Activated CD4-positive, alpha-beta memory T cell treated with anti-CD3 and anti-CD28 coated beads for 36 hours (primary cell): ENCODE measurements around the gene FARP1. TPM values are rescaled to one million over a fixed set of nuclear protein-coding genes. Genes with fewer than 3 reads are reported as not detected.

Experiments used
- CTCF ChIA-PET: fragments of 350-600 bp; sonication (Branson Sonifier 250); formaldehyde crosslinking; loops from one replicate; lab custom pipeline; 2021; ENCODE audit warnings: antibody characterized with exemption, inconsistent platforms; lab: Charles Lee
- POLR2A ChIA-PET: fragments of 350-600 bp; sonication (Branson Sonifier 250); formaldehyde crosslinking; loops from one replicate; lab custom pipeline; 2021; ENCODE audit warnings: antibody characterized with exemption; lab: Charles Lee
- DNase-seq: peaks from one replicate; pipeline ENCODE4 v3.0.0-alpha.2; 2020
- H3K27ac Mint-ChIP-seq: one replicate; pipeline ENCODE4 v1.8.0; 2021; ENCODE audit warnings: mixed read lengths
- H3K27me3 Mint-ChIP-seq: one replicate; pipeline ENCODE4 v1.8.0; 2021; ENCODE audit warnings: mixed read lengths
- H3K36me3 Mint-ChIP-seq: one replicate; pipeline ENCODE4 v1.8.0; 2021; ENCODE audit warnings: mixed read lengths
- H3K4me1 Mint-ChIP-seq: one replicate; pipeline ENCODE4 v1.8.0; 2021; ENCODE audit warnings: low read depth, mixed read lengths
- H3K4me3 Mint-ChIP-seq: one replicate; pipeline ENCODE4 v1.8.0; 2021; ENCODE audit warnings: mild to moderate bottlenecking, mixed read lengths
- H3K9me3 Mint-ChIP-seq: one replicate; pipeline ENCODE4 v1.8.0; 2021; ENCODE audit warnings: mixed read lengths
- intact Hi-C: fragments of 100-400 bp; cut with micrococcal nuclease; formaldehyde crosslinking; loops from one replicate; pipeline ENCODE4 v1.15.1; 2023
- total RNA-seq, 2 experiments: library from RNA; stranded (reverse); gene quantifications; one replicate each; pipeline ENCODE4 v1.2.3, GENCODE V29; 2021

The FARP1 gene
- total RNA-seq, 2 experiments from 2014 or later: 0.56 to 0.64 TPM

GRCh38 chr13:98309569-98310335, 166.9 kb downstream of the FARP1 start:
- ChIA-PET POLR2A (no interaction called here), CTCF (no interaction called here)
- intact Hi-C loops: no loop called here
- Mint-ChIP-seq H3K4me3 (no peak overlapping the region), H3K36me3 (no peaks in the 10 kb centered on the region), H3K9me3 (no peaks in the 10 kb centered on the region), H3K27ac (no peak overlapping the region), H3K4me1 (no peaks in the 10 kb centered on the region), H3K27me3 (no peaks in the 10 kb centered on the region)
- DNase-seq: no peak

- H3K4me1 Mint-ChIP-seq: no peaks in the 10 kb centered on the region
- no peaks in the 10 kb centered on the region for H3K27me3 Mint-ChIP-seq
- intact Hi-C loops: no loop called here
- H3K27ac Mint-ChIP-seq: no peak overlapping the region
- no peak for DNase-seq
- ChIA-PET CTCF (no interaction called here), POLR2A (no interaction called here)
- H3K4me3 Mint-ChIP-seq: no peak overlapping the region
- no peaks in the 10 kb centered on the region for H3K36me3 Mint-ChIP-seq
- H3K9me3 Mint-ChIP-seq: no peaks in the 10 kb centered on the region
These were observed 167.7 kb downstream of the FARP1 start for GRCh38 chr13:98310485-98311199.

GRCh38 chr13:98311200-98311548, 168.3 kb downstream of the FARP1 start:
- ChIA-PET POLR2A (no interaction called here), CTCF (no interaction called here)
- Mint-ChIP-seq H3K27me3 (no peaks in the 10 kb centered on the region), H3K4me1 (no peaks in the 10 kb centered on the region), H3K36me3 (no peaks in the 10 kb centered on the region), H3K4me3 (no peak overlapping the region), H3K27ac (no peak overlapping the region), H3K9me3 (no peaks in the 10 kb centered on the region)
- intact Hi-C loops: no loop called here
- DNase-seq: no peak

GRCh38 chr13:98312606-98313005, 169.7 kb downstream of the FARP1 start:
- Mint-ChIP-seq H3K27ac (no peak overlapping the region), H3K4me1 (no peaks in the 10 kb centered on the region), H3K9me3 (no peaks in the 10 kb centered on the region), H3K36me3 (no peaks in the 10 kb centered on the region), H3K4me3 (no peak overlapping the region), H3K27me3 (no peaks in the 10 kb centered on the region)
- DNase-seq: no peak
- intact Hi-C loops: no loop called here
- CTCF ChIA-PET: interaction anchor here (0.7 kb wide), 1 partner anchor 59 kb away, joined by 4 read pairs; no protein-coding TSS in a partner anchor
- POLR2A ChIA-PET: no interaction called here

- Mint-ChIP-seq H3K9me3 (no peaks in the 10 kb centered on the region), H3K27ac (no peak overlapping the region), H3K4me1 (no peaks in the 10 kb centered on the region), H3K36me3 (no peaks in the 10 kb centered on the region), H3K4me3 (no peak overlapping the region), H3K27me3 (no peaks in the 10 kb centered on the region)
- CTCF ChIA-PET: interaction anchor here (0.7 kb wide), 1 partner anchor 60 kb away, joined by 4 read pairs; no protein-coding TSS in a partner anchor
- POLR2A ChIA-PET: no interaction called here
- intact Hi-C loops: no loop called here
- no peak for DNase-seq
These were observed 170.4 kb downstream of the FARP1 start for GRCh38 chr13:98313023-98313921.

- H3K4me1 Mint-ChIP-seq: no peaks in the 10 kb centered on the region
- no peaks in the 10 kb centered on the region for H3K9me3 Mint-ChIP-seq
- ChIA-PET POLR2A (no interaction called here), CTCF (no interaction called here)
- DNase-seq: no peak
- no peak overlapping the region for H3K27ac Mint-ChIP-seq
- intact Hi-C loops: no loop called here
- H3K27me3 Mint-ChIP-seq: peaks cover 2% of the 10 kb centered on the region
- H3K36me3 Mint-ChIP-seq: no peaks in the 10 kb centered on the region
- H3K4me3 Mint-ChIP-seq: no peak overlapping the region
These were observed 171.0 kb downstream of the FARP1 start for GRCh38 chr13:98313922-98314292.

- Mint-ChIP-seq H3K36me3 (no peaks in the 10 kb centered on the region), H3K4me3 (no peak overlapping the region), H3K27ac (no peak overlapping the region), H3K27me3 (peaks cover 6% of the 10 kb centered on the region), H3K4me1 (no peaks in the 10 kb centered on the region), H3K9me3 (no peaks in the 10 kb centered on the region)
- intact Hi-C loops: no loop called here
- POLR2A ChIA-PET: no interaction called here
- CTCF ChIA-PET: interaction anchor here (0.6 kb wide), 1 partner anchor 459 kb away, joined by 3 read pairs; no protein-coding TSS in a partner anchor
- no peak for DNase-seq
These were observed 172.6 kb downstream of the FARP1 start for GRCh38 chr13:98315466-98315865.

- Mint-ChIP-seq H3K4me1 (no peaks in the 10 kb centered on the region), H3K4me3 (no peak overlapping the region), H3K27me3 (peaks cover 6% of the 10 kb centered on the region), H3K9me3 (no peaks in the 10 kb centered on the region), H3K27ac (no peak overlapping the region), H3K36me3 (no peaks in the 10 kb centered on the region)
- intact Hi-C loops: no loop called here
- no peak for DNase-seq
- CTCF ChIA-PET: interaction anchor here (0.6 kb wide), 1 partner anchor 460 kb away, joined by 3 read pairs; no protein-coding TSS in a partner anchor
- POLR2A ChIA-PET: no interaction called here
These were observed 173.0 kb downstream of the FARP1 start for GRCh38 chr13:98315902-98316301.

GRCh38 chr13:98317573-98318171, 174.8 kb downstream of the FARP1 start:
- no peak for DNase-seq
- H3K27me3 Mint-ChIP-seq: peaks cover 9% of the 10 kb centered on the region
- ChIA-PET CTCF (no interaction called here), POLR2A (no interaction called here)
- H3K36me3 Mint-ChIP-seq: no peaks in the 10 kb centered on the region
- H3K9me3 Mint-ChIP-seq: no peaks in the 10 kb centered on the region
- H3K4me1 Mint-ChIP-seq: no peaks in the 10 kb centered on the region
- intact Hi-C loops: no loop called here
- H3K27ac Mint-ChIP-seq: no peak overlapping the region
- H3K4me3 Mint-ChIP-seq: no peak overlapping the region

GRCh38 chr13:98318263-98318878, 175.5 kb downstream of the FARP1 start:
- no peaks in the 10 kb centered on the region for H3K4me1 Mint-ChIP-seq
- CTCF ChIA-PET: no interaction called here
- intact Hi-C loops: no loop called here
- no peaks in the 10 kb centered on the region for H3K9me3 Mint-ChIP-seq
- peaks cover 9% of the 10 kb centered on the region for H3K27me3 Mint-ChIP-seq
- no peak for DNase-seq
- H3K4me3 Mint-ChIP-seq: no peak overlapping the region
- no peak overlapping the region for H3K27ac Mint-ChIP-seq
- H3K36me3 Mint-ChIP-seq: no peaks in the 10 kb centered on the region
- POLR2A ChIA-PET: no interaction called here

- POLR2A ChIA-PET: no interaction called here
- intact Hi-C loops: no loop called here
- no peak overlapping the region for H3K27ac Mint-ChIP-seq
- DNase-seq: no peak
- H3K4me1 Mint-ChIP-seq: no peaks in the 10 kb centered on the region
- no peaks in the 10 kb centered on the region for H3K36me3 Mint-ChIP-seq
- H3K27me3 Mint-ChIP-seq: peaks cover 12% of the 10 kb centered on the region
- H3K4me3 Mint-ChIP-seq: no peak overlapping the region
- H3K9me3 Mint-ChIP-seq: no peaks in the 10 kb centered on the region
- CTCF ChIA-PET: no interaction called here
These were observed 177.7 kb downstream of the FARP1 start for GRCh38 chr13:98320561-98321105.
